NT2/D1 (cell line): ENCODE measurements around the gene CYP19A1.

ENCODE experiments used
- DNase-seq: peaks from one replicate; pipeline ENCODE4 v3.0.0-alpha.2; 2011; ENCODE audit warnings: low read depth, low spot score
- H3K27me3 ChIP-seq: 2 replicates; pipeline ENCODE4 v1.6.0; 2011; ENCODE audit warnings: mild to moderate bottlenecking; ENCODE audit not compliant: insufficient read length, insufficient read depth
- H3K36me3 ChIP-seq: 2 replicates; pipeline ENCODE4 v1.6.1; 2011; ENCODE audit warnings: mild to moderate bottlenecking, low read length, mixed read lengths; ENCODE audit not compliant: insufficient read depth, insufficient read length
- H3K4me1 ChIP-seq: 2 replicates; pipeline ENCODE4 v1.5.1; 2011; ENCODE audit not compliant: insufficient read depth, insufficient read length
- H3K4me3 ChIP-seq: 2 replicates; pipeline ENCODE4 v1.5.1; 2011; ENCODE audit warnings: low read depth; ENCODE audit not compliant: insufficient read length
- H3K9ac ChIP-seq: 2 replicates; pipeline ENCODE4 v1.6.0; 2011; ENCODE audit warnings: low read depth; ENCODE audit not compliant: insufficient read length
- H3K9me3 ChIP-seq: 2 replicates; pipeline ENCODE4 v1.5.1; 2011; ENCODE audit warnings: mild to moderate bottlenecking, low read length; ENCODE audit not compliant: insufficient read depth
- SUZ12 ChIP-seq: IDR thresholded peaks from 2 replicates; pipeline ENCODE4 v1.6.1; 2011; ENCODE audit not compliant: insufficient read length, insufficient read depth; ENCODE audit errors: extremely low read depth
- YY1 ChIP-seq: IDR thresholded peaks from 2 replicates; pipeline ENCODE4 v1.6.1; 2011; ENCODE audit not compliant: insufficient read length, insufficient read depth
- ZNF274 ChIP-seq: IDR thresholded peaks from 2 replicates; pipeline ENCODE4 v1.6.1; 2011; ENCODE audit warnings: mild to moderate bottlenecking, low read depth, low read length

The CYP19A1 gene

DNA sequence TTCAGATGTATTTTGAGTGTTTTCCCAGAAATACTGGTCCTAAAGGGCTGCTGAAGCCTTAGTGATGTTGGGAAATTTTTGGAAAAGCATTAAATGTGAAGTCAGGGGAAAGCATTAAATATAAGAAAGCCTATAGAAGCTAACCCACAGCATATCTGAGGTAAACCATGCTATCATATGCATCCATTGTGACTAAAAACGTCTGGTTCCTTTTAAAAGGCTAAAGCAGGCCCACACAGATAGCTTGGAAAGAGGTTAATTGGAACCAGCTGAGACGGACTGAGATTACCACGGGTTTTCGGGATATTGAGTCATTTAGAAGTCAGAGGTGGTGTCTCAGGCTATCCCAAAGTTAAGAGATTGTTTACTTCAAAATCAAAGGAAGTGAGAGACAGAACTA, 78.2 kb downstream of the CYP19A1 start:
- Histone ChIP-seq H3K9ac (no peak overlapping the region), H3K27me3 (peaks cover 25% of the 10 kb centered on the region), H3K4me3 (no peak overlapping the region), H3K36me3 (no peaks in the 10 kb centered on the region), H3K9me3 (peaks cover 7% of the 10 kb centered on the region; the same call in 1 of the 2 replicates), H3K4me1 (no peaks in the 10 kb centered on the region)
- DNase-seq = no peak
- TF ChIP-seq ZNF274 (no peak), YY1 (no peak), SUZ12 (no peak)

DNA sequence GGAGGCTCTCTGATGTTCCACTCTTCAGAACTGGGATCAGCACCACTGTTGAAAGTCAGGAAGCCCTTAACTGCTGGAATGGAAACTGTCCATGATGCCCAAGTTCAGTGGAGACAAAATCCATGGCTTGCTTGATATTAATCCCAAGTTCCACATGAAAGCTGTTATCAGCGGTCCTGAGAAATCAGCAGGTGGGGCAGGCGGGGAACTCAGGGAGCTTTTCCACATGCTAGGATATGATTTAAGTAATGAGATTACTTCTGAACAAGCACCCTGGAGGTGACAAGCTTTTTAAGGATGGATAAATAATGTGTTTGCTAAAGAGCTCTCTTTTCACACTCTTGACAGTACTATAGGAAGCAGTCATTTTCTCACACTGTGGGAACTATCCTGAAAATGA, 82.9 kb downstream of the CYP19A1 start:
- DNase-seq = no peak
- Histone ChIP-seq H3K4me3 (no peak overlapping the region), H3K9ac (no peak overlapping the region), H3K27me3 (no peaks in the 10 kb centered on the region), H3K9me3 (no peaks in the 10 kb centered on the region), H3K36me3 (no peaks in the 10 kb centered on the region), H3K4me1 (no peaks in the 10 kb centered on the region)
- TF ChIP-seq YY1 (no peak), SUZ12 (no peak), ZNF274 (no peak)

DNA sequence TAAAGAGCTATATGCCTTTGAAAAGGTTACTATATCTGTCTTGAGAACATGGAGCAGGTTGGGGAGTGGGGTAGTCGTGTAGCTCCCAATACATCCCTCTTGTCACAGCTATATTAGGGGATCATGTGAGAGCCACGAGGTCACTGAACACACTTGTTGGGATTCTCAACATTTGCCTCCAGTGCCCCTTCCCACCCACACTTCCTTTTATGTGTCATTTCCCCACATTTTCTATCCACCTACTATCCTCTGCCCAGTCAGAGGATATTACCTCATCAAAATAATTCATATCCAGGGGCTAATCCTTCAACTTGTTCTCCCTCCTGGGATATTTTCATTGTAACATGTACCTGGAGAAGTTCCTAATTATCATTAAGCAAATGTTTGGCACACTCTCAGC, 85.0 kb downstream of the CYP19A1 start:
- Histone ChIP-seq H3K36me3 (no peaks in the 10 kb centered on the region), H3K4me3 (no peak overlapping the region), H3K9me3 (no peaks in the 10 kb centered on the region), H3K27me3 (no peaks in the 10 kb centered on the region), H3K4me1 (no peaks in the 10 kb centered on the region), H3K9ac (no peak overlapping the region)
- no peak for DNase-seq
- TF ChIP-seq SUZ12 (no peak), ZNF274 (no peak), YY1 (no peak)

DNA sequence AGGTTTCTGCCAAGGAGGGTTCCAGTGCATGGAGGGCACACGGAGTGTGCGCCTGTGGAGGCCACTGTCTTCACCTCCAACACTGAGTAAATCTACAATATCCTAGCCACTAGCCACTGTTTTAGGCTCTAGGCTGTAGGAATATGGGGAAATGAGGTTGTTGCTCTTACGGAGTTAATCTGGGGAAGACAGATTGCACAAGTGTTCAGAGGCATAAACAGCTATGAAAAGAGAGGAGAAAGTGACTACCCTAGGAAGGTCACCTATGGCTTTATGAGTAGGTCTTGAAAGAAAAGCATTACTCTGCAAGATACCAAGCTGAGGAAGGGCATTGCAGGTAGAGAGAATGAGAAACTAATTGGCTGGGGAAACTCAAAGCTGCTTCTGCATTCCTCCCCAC, 85.7 kb downstream of the CYP19A1 start:
- Histone ChIP-seq H3K9ac (no peak overlapping the region), H3K27me3 (no peaks in the 10 kb centered on the region), H3K4me1 (no peaks in the 10 kb centered on the region), H3K9me3 (no peaks in the 10 kb centered on the region), H3K4me3 (no peak overlapping the region), H3K36me3 (no peaks in the 10 kb centered on the region)
- no peak for DNase-seq
- TF ChIP-seq SUZ12 (no peak), YY1 (no peak), ZNF274 (no peak)

DNA sequence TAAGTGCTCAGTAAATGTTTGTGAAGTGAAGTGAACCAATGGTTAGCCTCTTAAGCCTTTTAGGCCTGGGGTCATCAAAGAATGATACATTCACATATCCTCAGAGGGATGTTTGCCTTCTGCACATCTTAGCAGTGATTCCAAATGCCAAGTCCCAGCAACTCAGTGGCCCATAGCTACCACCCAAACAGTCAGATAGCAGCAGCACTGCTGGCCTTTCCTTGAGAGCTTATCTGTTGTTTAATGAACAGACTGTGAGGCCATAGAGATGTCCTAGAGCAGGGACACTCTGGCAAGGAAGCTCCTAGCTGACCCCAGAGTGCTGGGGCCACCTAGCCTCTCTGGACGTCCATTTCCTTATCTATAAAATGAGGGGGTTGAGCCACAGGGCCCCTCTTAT, 86.8 kb downstream of the CYP19A1 start:
- DNase-seq = no peak
- Histone ChIP-seq H3K9me3 (no peaks in the 10 kb centered on the region), H3K36me3 (no peaks in the 10 kb centered on the region), H3K4me3 (no peak overlapping the region), H3K9ac (no peak overlapping the region), H3K4me1 (no peaks in the 10 kb centered on the region), H3K27me3 (no peaks in the 10 kb centered on the region)
- TF ChIP-seq ZNF274 = no peak
- no peak for TF ChIP-seq SUZ12
- TF ChIP-seq YY1 = no peak

- H3K4me1 ChIP-seq = no peaks in the 10 kb centered on the region
- no peaks in the 10 kb centered on the region for H3K36me3 ChIP-seq
- no peak overlapping the region for H3K4me3 ChIP-seq
- no peak overlapping the region for H3K9ac ChIP-seq
- DNase-seq = no peak
- TF ChIP-seq SUZ12 = no peak
- TF ChIP-seq YY1 = no peak
- TF ChIP-seq ZNF274 = no peak
- H3K9me3 ChIP-seq = no peaks in the 10 kb centered on the region
- H3K27me3 ChIP-seq = no peaks in the 10 kb centered on the region
Measured at GRCh38 chr15:51250217-51251011, 88.0 kb downstream of the CYP19A1 start.

DNA sequence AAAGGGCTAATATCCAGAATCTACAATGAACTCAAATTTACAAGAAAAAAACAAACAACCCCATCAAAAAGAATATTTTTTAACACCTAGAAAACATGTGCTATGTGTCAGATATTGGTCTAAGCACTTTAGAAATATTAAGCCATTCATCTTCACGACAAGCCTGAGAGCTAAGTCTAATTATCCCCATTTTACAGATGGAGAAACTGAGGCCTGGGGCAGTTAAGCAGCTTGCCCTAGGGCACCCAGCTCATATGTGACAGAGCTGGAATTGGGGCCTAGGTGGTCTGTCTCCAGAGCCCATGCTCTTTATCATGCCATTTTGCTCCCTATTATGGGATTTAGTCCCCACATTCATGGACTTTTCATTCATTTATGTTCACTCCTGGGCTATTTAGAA, 92.8 kb downstream of the CYP19A1 start:
- Histone ChIP-seq H3K9ac (no peak overlapping the region), H3K27me3 (no peaks in the 10 kb centered on the region)

More for the DNA sequence above, 92.8 kb downstream of the CYP19A1 start:
- no peaks in the 10 kb centered on the region for H3K36me3 ChIP-seq
- TF ChIP-seq ZNF274 (no peak), SUZ12 (no peak), YY1 (no peak)
- peaks cover 5% of the 10 kb centered on the region for H3K4me1 ChIP-seq
- no peak for DNase-seq
- no peak overlapping the region for H3K4me3 ChIP-seq
- H3K9me3 ChIP-seq = no peaks in the 10 kb centered on the region
